HG03521 (cell line): ENCODE results near the gene FLYWCH1.
"Not testable (repeated sequence)": the region's sequence is repeated elsewhere in the genome, so short reads cannot be mapped to it uniquely, and the experiment has no call there.

Experiments used
- ATAC-seq: cut with Tn5 transposase; IDR thresholded peaks from one replicate; pipeline ENCODE4 v1.9.1; 2021; ENCODE audit warnings: mild to moderate bottlenecking, moderate library complexity; ENCODE audit not compliant: unreplicated experiment

FLYWCH1 gene

GRCh38 chr16:2899564-2900072, 12.1 kb upstream of the FLYWCH1 start:
- no peak for ATAC-seq

GRCh38 chr16:2900526-2901075, 11.1 kb upstream of the FLYWCH1 start:
- no peak for ATAC-seq

- ATAC-seq: no peak
Measured at GRCh38 chr16:2902337-2903130, 9.2 kb upstream of the FLYWCH1 start.

- ATAC-seq: peak; percentile 28
Measured at GRCh38 chr16:2904100-2904921, 7.4 kb upstream of the FLYWCH1 start.

GRCh38 chr16:2904922-2905240, 6.8 kb upstream of the FLYWCH1 start:
- peak; percentile 2 for ATAC-seq

- ATAC-seq: peak; percentile 66
Measured at GRCh38 chr16:2905241-2905987, 6.3 kb upstream of the FLYWCH1 start.

- ATAC-seq: no peak
Measured at GRCh38 chr16:2905988-2906387, 5.7 kb upstream of the FLYWCH1 start.

GRCh38 chr16:2907084-2907753, 4.5 kb upstream of the FLYWCH1 start:
- not testable (repeated sequence) for ATAC-seq

GRCh38 chr16:2910441-2910969, 1.2 kb upstream of the FLYWCH1 start:
- ATAC-seq: no peak

- peak; percentile 16 for ATAC-seq
Measured at GRCh38 chr16:2912330-2913199, 834 bp downstream of the FLYWCH1 start.

GRCh38 chr16:2913603-2914002, 1.9 kb downstream of the FLYWCH1 start:
- ATAC-seq: no peak

- ATAC-seq: no peak
Measured at GRCh38 chr16:2914233-2914632, 2.5 kb downstream of the FLYWCH1 start.

- no peak for ATAC-seq
Measured at GRCh38 chr16:2915196-2915929, 3.6 kb downstream of the FLYWCH1 start.

- no peak for ATAC-seq
Measured at GRCh38 chr16:2919511-2920255, 8.0 kb downstream of the FLYWCH1 start.

- no peak for ATAC-seq
Measured at GRCh38 chr16:2923481-2923880, 11.8 kb downstream of the FLYWCH1 start.

GRCh38 chr16:2924901-2925755, 13.4 kb downstream of the FLYWCH1 start:
- ATAC-seq: no peak
